Left forelimb (tissue), 1 donor: ENCODE measurements around the gene ARL17A.
"Not testable (repeated sequence)": the region's sequence is repeated elsewhere in the genome, so short reads cannot be mapped to it uniquely, and the experiment has no call there.

Experiments
- DNase-seq: peaks from one replicate; pipeline ENCODE4 v3.0.0-alpha.2; 2018; ENCODE audit warnings: low spot score

Gene ARL17A

GRCh38 chr17:46548607-46549006 is 30.9 kb downstream of the ARL17A start:
- not testable (repeated sequence) for DNase-seq

DNA sequence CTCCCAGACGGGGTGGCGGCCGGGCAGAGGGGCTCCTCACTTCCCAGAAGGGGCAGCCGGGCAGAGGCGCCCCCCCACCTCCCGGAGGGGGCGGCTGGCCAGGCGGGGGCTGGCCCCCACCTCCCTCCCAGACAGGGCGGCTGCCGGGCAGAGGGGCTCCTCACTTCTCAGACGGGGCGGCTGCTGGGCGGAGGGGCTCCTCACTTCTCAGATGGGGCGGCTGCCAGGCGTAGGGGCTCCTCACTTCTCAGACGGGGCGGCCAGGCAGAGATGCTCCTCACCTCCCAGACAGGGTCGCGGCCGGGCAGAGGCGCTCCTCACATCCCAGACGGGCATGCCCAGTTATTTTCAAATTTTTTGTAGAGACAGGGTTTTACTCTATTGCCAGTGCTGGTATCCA is 44.8 kb downstream of the ARL17A start:
- not testable (repeated sequence) for DNase-seq

- not testable (repeated sequence) for DNase-seq
Observed at GRCh38 chr17:46512168-46512567, 67.3 kb downstream of the ARL17A start, which contains the start of gene LRRC37A2. Gene LRRC37A2 (plus strand): TSS chr17:46512468. CDS start chr17:46512713, 245 bp downstream.

DNA sequence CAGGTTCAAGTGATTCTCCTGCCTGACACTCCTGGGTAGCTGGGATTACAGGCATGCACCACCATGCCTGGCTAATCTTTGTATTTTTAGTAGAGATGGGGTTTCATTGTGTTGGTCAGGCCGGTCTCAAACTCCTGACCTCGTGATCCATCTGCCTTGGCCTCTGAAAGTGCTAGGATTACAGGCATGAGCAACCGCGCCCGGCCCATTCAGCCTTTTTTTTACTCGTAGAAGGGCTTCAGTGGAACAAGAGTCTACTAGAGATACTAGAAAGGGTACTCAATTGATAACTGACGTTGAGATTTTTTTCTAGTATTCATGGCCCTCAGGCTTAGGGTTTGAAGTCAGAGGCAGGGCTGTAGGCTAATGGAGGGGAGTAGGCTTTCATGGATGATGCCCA is 73.6 kb downstream of the ARL17A start:
- not testable (repeated sequence) for DNase-seq

DNA sequence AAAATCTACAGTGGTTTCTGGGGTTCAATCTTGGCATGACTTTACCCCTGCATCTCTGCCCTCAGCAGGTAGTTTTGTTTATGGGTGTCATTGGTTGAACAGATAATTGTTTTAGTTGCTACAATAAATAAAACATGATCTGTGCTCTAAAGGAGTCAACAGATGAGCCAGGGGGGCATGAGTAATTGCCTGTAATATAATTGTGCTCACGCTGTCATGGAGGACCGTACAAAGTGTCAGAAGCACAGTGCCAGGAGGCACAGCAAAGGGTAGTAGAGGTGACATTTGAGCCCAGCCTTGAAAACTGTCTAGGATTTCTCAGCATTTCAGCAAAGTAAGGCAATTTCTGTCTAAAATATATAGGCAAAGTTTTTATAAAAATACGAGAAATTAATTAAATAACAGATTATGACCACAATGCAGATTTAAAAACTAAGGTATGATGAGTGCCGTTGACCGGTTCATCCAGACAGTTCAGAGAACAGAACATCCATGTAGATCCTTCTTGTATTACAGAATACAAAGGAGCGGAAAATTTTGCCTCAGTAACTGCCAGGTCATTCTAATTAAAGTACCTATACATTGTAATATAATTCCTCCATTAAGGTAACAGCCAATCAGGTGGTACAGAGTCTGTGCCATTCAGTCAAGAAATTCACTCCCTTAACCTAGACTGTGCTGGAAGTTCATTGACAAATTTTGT is 79.9 kb downstream of the ARL17A start:
- DNase-seq = not testable (repeated sequence)

- DNase-seq = not testable (repeated sequence)
Observed at GRCh38 chr17:46492021-46492420, 87.5 kb downstream of the ARL17A start.

DNA sequence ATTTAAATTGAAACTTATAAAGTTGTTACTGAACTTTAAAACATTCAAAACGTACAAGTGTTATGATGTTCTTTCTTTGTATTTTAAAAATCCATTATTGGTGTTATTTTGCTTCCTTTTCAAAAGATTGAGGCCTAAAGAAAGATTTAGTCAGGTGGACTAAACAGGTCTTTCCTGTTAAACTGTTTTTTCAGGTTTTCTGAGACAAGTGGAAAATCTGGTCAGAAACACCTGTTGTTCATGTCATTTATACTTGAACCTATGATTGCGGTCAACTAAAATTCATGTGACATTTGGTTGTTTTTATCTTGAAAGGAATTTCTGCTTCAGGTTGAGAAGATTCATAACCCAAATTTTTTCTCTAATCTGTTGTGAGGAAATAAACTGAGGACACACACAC is 98.2 kb downstream of the ARL17A start:
- DNase-seq = not testable (repeated sequence)

GRCh38 chr17:46478823-46479222 is 100.7 kb downstream of the ARL17A start:
- DNase-seq = not testable (repeated sequence)

DNA sequence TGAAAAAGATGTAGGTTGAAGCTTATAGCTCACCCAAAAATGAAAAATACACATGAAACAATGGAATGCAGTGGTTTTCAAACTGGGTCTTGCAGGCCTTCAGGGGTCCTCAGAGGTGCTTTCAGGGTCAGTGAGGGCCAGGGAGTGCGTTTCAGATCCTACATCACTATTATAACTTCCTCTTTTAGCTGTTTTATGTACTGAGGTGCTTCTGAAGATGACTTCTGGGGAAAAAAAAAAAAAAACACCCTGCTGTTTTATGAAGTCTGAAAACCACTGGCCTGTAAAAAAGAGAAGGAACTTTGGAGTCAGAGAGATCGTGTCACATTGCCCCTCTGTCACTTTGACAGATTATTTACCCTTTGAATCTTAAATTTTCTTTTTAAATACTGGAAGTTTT is 103.9 kb downstream of the ARL17A start:
- not testable (repeated sequence) for DNase-seq

GRCh38 chr17:46474489-46474888 is 105.0 kb downstream of the ARL17A start:
- not testable (repeated sequence) for DNase-seq

DNA sequence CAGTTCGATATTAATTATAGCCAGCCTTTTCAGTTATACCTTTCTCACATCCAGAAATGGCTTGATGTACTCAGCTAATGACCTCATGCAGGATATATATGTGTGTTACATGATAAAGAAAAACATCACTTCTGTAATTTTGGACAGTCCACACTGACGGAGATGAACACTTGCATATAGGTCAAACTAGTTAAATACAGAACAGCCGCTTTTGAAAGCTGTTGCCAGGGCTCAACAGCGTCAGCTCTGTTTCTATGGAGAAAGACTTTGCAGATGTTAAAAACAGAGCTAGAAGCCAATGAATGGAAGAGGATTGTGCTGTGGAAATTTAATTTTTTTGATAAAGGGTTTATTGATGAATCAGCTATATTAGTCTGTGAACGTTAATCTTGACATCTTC is 111.9 kb downstream of the ARL17A start:
- not testable (repeated sequence) for DNase-seq
